GM12878 (cell line): ENCODE results near the gene THOC6. TPM values are rescaled to one million over a fixed set of nuclear protein-coding genes. Genes with fewer than 3 reads are reported as not detected.

Experiments used
- ATAC-seq: fragments of 200-7000 bp; cut with Tn5 transposase; 3 replicates; pipeline ENCODE4 v1.9.1; 2020; ENCODE audit warnings: mild to moderate bottlenecking, moderate library complexity
- BruUV-seq: library from RNA; stranded (reverse); fragments of 400-500 nt; replicated peaks from 2 replicates; lab custom pipeline; 2021; lab: Mats Ljungman, UMichigan
- CTCF ChIA-PET: fragments of 300-600 bp; sonication (Branson Sonifier 250); formaldehyde crosslinking; extraction: SDS; loops from one replicate; lab custom pipeline; 2021; ENCODE audit warnings: inconsistent platforms; lab: Yijun Ruan, JAX
- POLR2A ChIA-PET: fragments of 350-600 bp; formaldehyde crosslinking; extraction: SDS; loops from one replicate; lab custom pipeline; 2021; ENCODE audit warnings: inconsistent platforms; lab: Charles Lee
- RAD21 ChIA-PET: fragments of 300-600 bp; sonication (Branson Sonifier 250); formaldehyde crosslinking; loops from one replicate; lab custom pipeline; 2023; ENCODE audit warnings: antibody characterized with exemption; ENCODE audit not compliant: unreplicated experiment; lab: Charles Lee
- SMC1A ChIA-PET: fragments of 300-600 bp; sonication (Branson Sonifier 250); formaldehyde crosslinking; loops from one replicate; lab custom pipeline; 2023; ENCODE audit not compliant: unreplicated experiment, uncharacterized antibody; lab: Charles Lee
- DNase-seq: peaks from one replicate; pipeline ENCODE4 v3.0.0-alpha.2; 2011; ENCODE audit warnings: low read depth, low spot score
- FAIRE-seq: peaks from 3 replicates; lab custom pipeline; 2011; peaks lifted over from hg19 to GRCh38; lab: Jason Lieb, UNC
- H2AFZ ChIP-seq: 2 replicates; pipeline ENCODE4 v1.6.0; 2011; ENCODE audit warnings: low read depth, low read length, control low read depth; ENCODE audit not compliant: control insufficient read depth
- H3K27ac ChIP-seq: 2 replicates; pipeline ENCODE4 v1.5.1; 2011; ENCODE audit warnings: control low read depth; ENCODE audit not compliant: control insufficient read depth, insufficient read depth
- H3K27me3 ChIP-seq, 2 experiments: replicated peaks in 1 of 2; 2 replicates each; pipeline versions ENCODE4 v1.6.0 to v1.6.1; 2011; ENCODE audit warnings: low read length in 1 of 2; ENCODE audit not compliant: control insufficient read depth in 2 of 2, insufficient read depth in 2 of 2
- H3K36me3 ChIP-seq, 2 experiments: 2 replicates each; pipeline ENCODE4 v1.5.1; 2011; ENCODE audit warnings: low read length in 1 of 2; ENCODE audit not compliant: control insufficient read depth in 2 of 2, insufficient read depth in 2 of 2
- H3K4me1 ChIP-seq: 2 replicates; pipeline ENCODE4 v1.6.1; 2011; ENCODE audit warnings: mild to moderate bottlenecking, low read length, moderate library complexity, mixed read lengths; ENCODE audit not compliant: control insufficient read depth, insufficient read depth
- H3K4me2 ChIP-seq: 2 replicates; pipeline ENCODE4 v1.6.0; 2011; ENCODE audit warnings: control low read depth; ENCODE audit not compliant: control insufficient read depth, insufficient read depth
- H3K4me3 ChIP-seq: fragments of 200-600 bp; sonication (generic); 2 replicates; pipeline ENCODE4 v1.5.1; 2016
- H3K79me2 ChIP-seq: 2 replicates; pipeline ENCODE4 v1.6.0; 2011; ENCODE audit warnings: low read length; ENCODE audit not compliant: control insufficient read depth, insufficient read depth
- H3K9ac ChIP-seq: 2 replicates; pipeline ENCODE4 v1.8.0; 2011; ENCODE audit warnings: low read length, control low read depth, mixed read lengths; ENCODE audit not compliant: control insufficient read depth, insufficient read depth
- H3K9me3 ChIP-seq: replicated peaks from 3 replicates; pipeline ENCODE4 v1.5.1; 2011; ENCODE audit warnings: mild to moderate bottlenecking, low read length; ENCODE audit not compliant: control insufficient read depth, insufficient read depth
- H4K20me1 ChIP-seq: 2 replicates; pipeline ENCODE4 v1.6.0; 2011; ENCODE audit not compliant: control insufficient read depth, insufficient read depth
- CUX1 ChIP-seq: IDR thresholded peaks from 2 replicates; pipeline ENCODE4 v1.6.1; 2012; ENCODE audit warnings: improper control_type of control experiment, low read depth, low read length; ENCODE audit not compliant: insufficient replicate concordance
- IKZF1 ChIP-seq: fragments of 450-650 bp; conservative IDR thresholded peaks from 2 replicates; pipeline ENCODE4 v1.6.1; 2017; ENCODE audit warnings: antibody characterized with exemption, mild to moderate bottlenecking
- PRDM15 ChIP-seq: fragments of 450-650 bp; formaldehyde crosslinking; IDR thresholded peaks from 2 replicates; pipeline ENCODE4 v1.4.0; 2020; ENCODE audit warnings: mild to moderate bottlenecking, moderate library complexity
- REST ChIP-seq: IDR thresholded peaks from 2 replicates; pipeline ENCODE4 v1.6.1; 2012; ENCODE audit warnings: mild to moderate bottlenecking, low read depth, low read length
- TARDBP ChIP-seq: IDR thresholded peaks from 2 replicates; pipeline ENCODE4 v1.6.1; 2016; ENCODE audit warnings: borderline replicate concordance
- USF1 ChIP-seq: IDR thresholded peaks from 2 replicates; pipeline ENCODE4 v1.6.1; 2011; ENCODE audit warnings: borderline replicate concordance, low read depth, mild to moderate bottlenecking, moderate library complexity, mixed read lengths, low read length; ENCODE audit not compliant: insufficient read depth; ENCODE audit errors: extremely low read length
- WGBS: methylation state at CpG from one replicate; pipeline ENCODE4 v1.1.6; 2016; ENCODE audit warnings: low lambda C conversion rate; ENCODE audit not compliant: insufficient replicate concordance, insufficient coverage; ENCODE audit errors: missing lambda C conversion rate; 5-methylcytosine and 5-hydroxymethylcytosine counted together
- in situ Hi-C: fragments of 300-500 bp; cut with MboI; formaldehyde crosslinking; loops from 9 replicates; pipeline ENCODE4 v1.14.3; 2018; ENCODE audit warnings: mixed read lengths
- intact Hi-C: fragments of 100-400 bp; cut with micrococcal nuclease; formaldehyde crosslinking; loops from one replicate; pipeline ENCODE4 v1.14.2; 2022; ENCODE audit not compliant: unreplicated experiment
- polyA plus RNA-seq, 11 experiments: library from polyadenylated mRNA; depleted of rRNA in 4 of 11; unstranded in 6 of 11; stranded (reverse) in 5 of 11; fragments of >200 nt; fragmentation: Nextera tagmentation in 4 of 11; fragmentation: Illumina TruSeq in 1 of 11; extraction: Ambion mirVana in 4 of 11; extraction: Trizol in 1 of 11; gene quantifications; 1 replicate in 1 of 11; 2 replicates in 10 of 11; pipeline versions ENCODE4 v1.2.1 to v1.2.3, GENCODE V29; 2011 to 2016; ENCODE audit warnings: inconsistent platforms in 2 of 11, missing spikeins in 2 of 11, low read depth in 1 of 11
- total RNA-seq, 4 experiments: library from RNA; depleted of rRNA in 3 of 4; stranded (reverse); fragments of >200 nt in 3 of 4; fragmentation: Illumina TruSeq in 1 of 4; extraction: Trizol in 1 of 4; gene quantifications; 2 replicates each; pipeline versions ENCODE4 v1.2.1 to v1.2.3, GENCODE V29; 2013 to 2021

The THOC6 gene
- total and polyA plus RNA-seq, 10 of the 15 experiments (the other 5 are each of a cell fraction or from before 2014, with no cell fraction given): 1.0 to 54.4 (median 27.9) TPM

GRCh38 chr16:2990891-2991290 is 32.9 kb upstream of the THOC6 start (continued):
- no peak for TF ChIP-seq PRDM15
- TF ChIP-seq TARDBP: no peak
- no peak for TF ChIP-seq REST

- intact Hi-C loops: no loop called here
- Histone ChIP-seq H3K27ac (no peak overlapping the region), H3K27me3 (peaks cover 2 to 6% of the 10 kb centered on the region in 2 experiments; a peak in 2 of 4 replicates), H3K4me1 (no peaks in the 10 kb centered on the region), H3K79me2 (no peaks in the 10 kb centered on the region), H3K9ac (no peak overlapping the region), H3K4me2 (no peak overlapping the region), H4K20me1 (no peaks in the 10 kb centered on the region), H2AFZ (no peak overlapping the region), H3K9me3 (no peaks in the 10 kb centered on the region), H3K36me3 (no peaks in the 10 kb centered on the region), H3K4me3 (no peak overlapping the region)
- no peak for ATAC-seq
- DNase-seq: no peak
- CTCF ChIA-PET: no interaction called here
- RAD21 ChIA-PET: no interaction called here
- SMC1A ChIA-PET: no interaction called here
- in situ Hi-C loops: no loop called here
- POLR2A ChIA-PET: no interaction called here
- FAIRE-seq: no peak
- no peak for TF ChIP-seq IKZF1
- no peak for TF ChIP-seq USF1
- no peak for TF ChIP-seq CUX1
- WGBS: 43% methylated on average over 12 of the region's 12 CpGs
- BruUV-seq: no TSS peak
Measured at GRCh38 chr16:2991566-2992261, 32.1 kb upstream of the THOC6 start.
